ENCODE data around the gene BRME1. TPM values are rescaled to one million over a fixed set of nuclear protein-coding genes. Genes with fewer than 3 reads are reported as not detected.

The BRME1 gene
- total RNA-seq, 1 experiment from 2014 or later, result 1.7 TPM

- ChIA-PET CTCF (interaction anchor here (0.6 to 1.6 kb wide), 10 partner anchors 96 to 279 kb away, joined by 3 to 5 read pairs (median 3); partner anchors contain the start of gene ASF1B), POLR2A (interaction anchor here (1.1 kb wide), 1 partner anchor 191 kb away, joined by 3 read pairs; no protein-coding TSS in a partner anchor), RAD21 (ENCODE audit: low non-redundant PET in 1 of 2, low total read pairs in 2 of 2, uncharacterized antibody in 2 of 2, unreplicated experiment in 2 of 2) (interaction anchor here (0.7 to 1.6 kb wide), 2 partner anchors 72 to 283 kb away, joined by 3 to 4 read pairs; partner anchors contain the start of gene DCAF15 (in 1 of the 2))
- no peaks in the 10 kb centered on the region for H4K20me1 ChIP-seq (ENCODE audit: insufficient read depth)
- H2AFZ ChIP-seq (ENCODE audit: low read depth, low read length, poor library complexity, severe bottlenecking), result peak overlapping the region; percentile 74
- H3K4me3 ChIP-seq (replicated peaks in 1 of 2; ENCODE audit: low read depth in 1 of 2, low read length in 2 of 2), result peak overlapping the region; percentile 15 to 45
- H3K79me2 ChIP-seq (ENCODE audit: insufficient read depth, low read length), result no peaks in the 10 kb centered on the region
- peak overlapping the region; percentile 75 for H3K9ac ChIP-seq (ENCODE audit: low read length)
- peak overlapping the region; percentile 79 for H3K27ac ChIP-seq (ENCODE audit: low read depth, low read length)
- BruUV-seq (replicated peaks), result TSS peak; percentile 78
- H3K27me3 ChIP-seq (ENCODE audit: insufficient read depth, low read length), result no peaks in the 10 kb centered on the region
- H3K9me3 ChIP-seq (ENCODE audit: control insufficient read depth in 1 of 2, insufficient read depth in 1 of 2, low read depth in 1 of 2, low read length in 2 of 2), result no peaks in the 10 kb centered on the region
- DNase-seq (ENCODE audit: low read depth, low spot score) (peak; percentile 91), ATAC-seq (peak; percentile 95)
- intact Hi-C loops (cut with micrococcal nuclease), result loop anchor here (1.0 to 5.0 kb wide), 3 partner anchors 192 to 317 kb away; partner anchors contain the start of gene MISP3
- TF ChIP-seq REST (IDR thresholded peaks at IDR 0.05; ENCODE audit: low read depth), result no peak
- peak; percentile 39 for TF ChIP-seq ZBTB33 (IDR thresholded peaks at IDR 0.05; ENCODE audit: extremely low read depth, insufficient replicate concordance, low read length)
- TF ChIP-seq ZFX (IDR thresholded peaks at IDR 0.05), result no peak
- TF ChIP-seq JUND (IDR thresholded peaks at IDR 0.05), result no peak; the same call in 1 of the 2 replicates
- TF ChIP-seq CEBPB (IDR thresholded peaks at IDR 0.05; ENCODE audit: low read depth), result no peak
- TF ChIP-seq RAD21 (IDR thresholded peaks at IDR 0.05; ENCODE audit: low read depth), result peak; percentile 100
- peak; percentile 59 for TF ChIP-seq YY1 (IDR thresholded peaks at IDR 0.05; ENCODE audit: extremely low read depth, insufficient replicate concordance, low read depth, low read length)
- no peak for TF ChIP-seq ATF3 (IDR thresholded peaks at IDR 0.05)
- peak; percentile 66 for TF ChIP-seq POLR2AphosphoS5 (IDR thresholded peaks at IDR 0.05; ENCODE audit: low read depth, low read length)
- TF ChIP-seq CTCF (IDR thresholded peaks at IDR 0.05 in 2 of 3, conservative IDR thresholded peaks at IDR 0.05 in 1 of 3; ENCODE audit: borderline replicate concordance in 1 of 3, insufficient read depth in 1 of 3, low read depth in 2 of 3, low read length in 2 of 3), result peak; percentile 97 to 99 (median 97)
- no peak for TF ChIP-seq ELF1 (IDR thresholded peaks at IDR 0.05; ENCODE audit: borderline replicate concordance, low read depth)
- peak overlapping the region; percentile 83 for H3K4me2 ChIP-seq (ENCODE audit: low read length)
- no peaks in the 10 kb centered on the region for H3K9me2 ChIP-seq (ENCODE audit: insufficient read depth)
- peaks cover 21 to 40% of the 10 kb centered on the region in 2 experiments for H3K4me1 ChIP-seq (ENCODE audit: control insufficient read depth in 1 of 2, insufficient read depth in 2 of 2, low read length in 2 of 2)
- H3K36me3 ChIP-seq (ENCODE audit: control insufficient read depth in 1 of 2, insufficient read depth in 2 of 2, low read length in 2 of 2), result no peaks in the 10 kb centered on the region
These were observed 25.6 kb downstream of the BRME1 start for GRCh38 chr19:13880059-13881043.
